Measurements from ENCODE around the gene ANKS1B. TPM values are rescaled to one million over a fixed set of nuclear protein-coding genes. Genes with fewer than 3 reads are reported as not detected.
A peak's percentile ranks its signal among the peaks of the same experiment; 100 is the strongest.

ANKS1B gene
- total RNA-seq, 1 experiment from 2014 or later: 0.54 TPM

GRCh38 chr12:99620159-99620479, 364.6 kb downstream of the ANKS1B start (continued):
- TF ChIP-seq CTCF (IDR thresholded peaks at IDR 0.05 in 2 of 3, conservative IDR thresholded peaks at IDR 0.05 in 1 of 3; ENCODE audit: borderline replicate concordance in 1 of 3, insufficient read depth in 1 of 3, low read depth in 2 of 3, low read length in 2 of 3) (no peak), EZH2phosphoT487 (IDR thresholded peaks at IDR 0.05; ENCODE audit: borderline replicate concordance) (no peak), JUND (IDR thresholded peaks at IDR 0.05) (no peak), SRF (IDR thresholded peaks at IDR 0.05; ENCODE audit: low read depth) (no peak), ZFX (IDR thresholded peaks at IDR 0.05) (no peak), FOSL1 (IDR thresholded peaks at IDR 0.05; ENCODE audit: low read depth) (no peak)

- no peak overlapping the region for H3K4me3 ChIP-seq (replicated peaks in 1 of 2; ENCODE audit: low read depth in 1 of 2, low read length in 2 of 2)
- H3K27me3 ChIP-seq (ENCODE audit: insufficient read depth, low read length): no peaks in the 10 kb centered on the region
- ChIA-PET RAD21 (ENCODE audit: low non-redundant PET in 1 of 2, low total read pairs in 2 of 2, uncharacterized antibody in 2 of 2, unreplicated experiment in 2 of 2) (no interaction called here), CTCF (interaction anchor here (0.6 to 2.7 kb wide), 4 partner anchors 229 to 576 kb away, joined by 3 to 11 read pairs (median 4); no protein-coding TSS in a partner anchor), POLR2A (no interaction called here)
- intact Hi-C loops (cut with micrococcal nuclease): loop anchor here (1.0 kb wide), 2 partner anchors 232 to 576 kb away; no protein-coding TSS in a partner anchor
- H3K4me1 ChIP-seq (ENCODE audit: control insufficient read depth in 1 of 2, insufficient read depth in 2 of 2, low read length in 2 of 2): no peaks in the 10 kb centered on the region
- DNase-seq (ENCODE audit: low read depth, low spot score) (peak; percentile 23), ATAC-seq (peak; percentile 92)
- no peaks in the 10 kb centered on the region for H3K9me3 ChIP-seq (ENCODE audit: control insufficient read depth in 1 of 2, insufficient read depth in 1 of 2, low read depth in 1 of 2, low read length in 2 of 2)
- H3K4me2 ChIP-seq (ENCODE audit: low read length): no peak overlapping the region
- no peak overlapping the region for H3K9ac ChIP-seq (ENCODE audit: low read length)
- peak; percentile 55 to 83 (median 80); a peak in 5 of 6 replicates for TF ChIP-seq CTCF (IDR thresholded peaks at IDR 0.05 in 2 of 3, conservative IDR thresholded peaks at IDR 0.05 in 1 of 3; ENCODE audit: borderline replicate concordance in 1 of 3, insufficient read depth in 1 of 3, low read depth in 2 of 3, low read length in 2 of 3)
- no peak for TF ChIP-seq TCF7L2 (IDR thresholded peaks at IDR 0.05; ENCODE audit: borderline replicate concordance, extremely low read depth, insufficient read depth, insufficient read length)
- peak; percentile 68 for TF ChIP-seq RAD21 (IDR thresholded peaks at IDR 0.05; ENCODE audit: low read depth)
- H2AFZ ChIP-seq (ENCODE audit: low read depth, low read length, poor library complexity, severe bottlenecking): no peak overlapping the region
- no TSS peak for BruUV-seq (replicated peaks)
- no peak overlapping the region for H3K27ac ChIP-seq (ENCODE audit: low read depth, low read length)
- no peaks in the 10 kb centered on the region for H3K36me3 ChIP-seq (ENCODE audit: control insufficient read depth in 1 of 2, insufficient read depth in 2 of 2, low read length in 2 of 2)
- H3K9me2 ChIP-seq (ENCODE audit: insufficient read depth): no peaks in the 10 kb centered on the region
- H4K20me1 ChIP-seq (ENCODE audit: insufficient read depth): no peaks in the 10 kb centered on the region
- H3K79me2 ChIP-seq (ENCODE audit: insufficient read depth, low read length): no peaks in the 10 kb centered on the region
Observed at GRCh38 chr12:99619389-99620158, 365.2 kb downstream of the ANKS1B start.

Measured in HCT116 (cell line).